UCSD-AML1 (cell line): Measurements from ENCODE around the gene ARHGAP22.

Experiments
- DNase-seq: peaks from one replicate; lab custom pipeline; 2025; ENCODE audit not compliant: unreplicated experiment; lab: John Stamatoyannopoulos, UW

Gene ARHGAP22

DNA sequence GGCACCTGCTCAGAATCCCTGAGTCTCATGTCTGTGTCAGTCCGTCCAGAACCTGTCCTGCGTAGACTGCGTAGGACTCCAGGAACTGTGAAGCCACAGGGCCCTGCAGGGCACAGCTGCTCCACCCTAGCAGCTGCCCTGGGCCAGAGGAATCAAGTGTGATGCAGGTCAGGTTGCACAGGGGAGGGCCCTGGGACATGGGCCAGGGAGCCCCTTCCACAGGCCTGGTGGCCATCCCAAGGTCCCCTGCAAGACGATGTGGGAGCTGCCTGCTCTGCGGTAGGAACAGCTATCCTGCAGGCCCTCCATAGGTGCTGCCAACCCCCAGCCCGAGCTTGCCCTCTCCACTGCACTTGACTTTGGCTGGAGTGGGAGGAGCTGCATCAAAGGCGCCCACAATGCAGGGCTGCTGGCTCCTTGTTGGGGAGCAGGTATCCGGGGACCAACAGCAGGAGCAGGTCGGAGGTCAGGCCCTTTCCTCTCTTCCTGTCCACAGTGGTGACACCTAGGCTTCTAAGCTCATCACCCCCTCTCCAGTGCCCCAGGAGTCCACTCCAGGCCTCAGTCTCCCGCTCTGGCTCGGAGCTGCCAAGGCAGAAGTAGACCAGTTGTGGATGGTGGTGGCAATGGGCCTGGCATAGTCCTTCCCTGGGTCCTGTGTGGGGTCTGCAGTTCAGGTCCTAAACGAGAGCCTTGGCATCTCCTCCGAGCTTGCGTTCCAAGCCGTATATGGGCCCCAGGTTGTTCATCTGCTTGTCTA is 149.3 kb downstream of the ARHGAP22 start:
- no peak for DNase-seq

GRCh38 chr10:48455055-48455391 is 149.8 kb downstream of the ARHGAP22 start:
- no peak for DNase-seq

DNA sequence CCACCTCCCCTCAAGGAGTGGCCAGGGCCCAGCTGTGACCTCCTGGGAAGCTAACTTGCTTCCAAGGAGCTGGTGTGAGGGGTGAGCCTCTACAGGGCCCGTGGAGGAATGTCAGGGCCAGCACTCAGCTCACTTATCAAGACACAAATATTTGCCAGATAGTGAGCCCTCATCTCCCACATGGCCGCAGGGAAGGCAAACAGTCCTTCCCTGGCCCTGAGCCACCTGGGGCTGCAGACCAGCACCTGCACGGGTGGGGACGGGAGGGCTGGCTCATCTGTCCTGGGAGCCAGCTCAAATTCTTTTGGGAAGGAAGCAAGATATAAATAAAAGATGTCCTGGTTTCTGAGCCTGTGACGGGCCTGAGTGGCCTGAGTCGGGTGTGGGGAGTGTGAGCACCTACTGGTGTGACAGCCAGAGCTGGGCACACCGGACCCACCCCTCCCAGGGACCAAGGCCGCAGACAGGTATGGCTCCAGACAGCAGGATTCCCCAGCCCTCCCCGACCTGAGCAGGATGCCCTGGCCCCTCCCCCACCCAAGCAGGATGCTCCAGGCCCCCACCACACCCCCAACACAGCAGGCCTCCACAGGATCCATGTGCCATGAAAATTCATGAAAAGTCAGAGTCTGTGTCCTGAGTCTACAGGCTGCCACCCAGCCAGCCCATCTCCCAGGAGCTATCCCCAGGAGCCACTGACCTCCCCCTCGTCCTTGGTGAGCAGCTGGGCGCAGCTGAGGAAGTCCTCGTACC is 150.4 kb downstream of the ARHGAP22 start:
- DNase-seq: no peak

- DNase-seq: no peak
Observed at GRCh38 chr10:48453451-48454301, 151.2 kb downstream of the ARHGAP22 start.

GRCh38 chr10:48452879-48453412 is 151.9 kb downstream of the ARHGAP22 start:
- DNase-seq: no peak

- DNase-seq: no peak
Observed at GRCh38 chr10:48451969-48452878, 152.6 kb downstream of the ARHGAP22 start.

GRCh38 chr10:48450741-48451466 is 154.0 kb downstream of the ARHGAP22 start:
- no peak for DNase-seq

DNA sequence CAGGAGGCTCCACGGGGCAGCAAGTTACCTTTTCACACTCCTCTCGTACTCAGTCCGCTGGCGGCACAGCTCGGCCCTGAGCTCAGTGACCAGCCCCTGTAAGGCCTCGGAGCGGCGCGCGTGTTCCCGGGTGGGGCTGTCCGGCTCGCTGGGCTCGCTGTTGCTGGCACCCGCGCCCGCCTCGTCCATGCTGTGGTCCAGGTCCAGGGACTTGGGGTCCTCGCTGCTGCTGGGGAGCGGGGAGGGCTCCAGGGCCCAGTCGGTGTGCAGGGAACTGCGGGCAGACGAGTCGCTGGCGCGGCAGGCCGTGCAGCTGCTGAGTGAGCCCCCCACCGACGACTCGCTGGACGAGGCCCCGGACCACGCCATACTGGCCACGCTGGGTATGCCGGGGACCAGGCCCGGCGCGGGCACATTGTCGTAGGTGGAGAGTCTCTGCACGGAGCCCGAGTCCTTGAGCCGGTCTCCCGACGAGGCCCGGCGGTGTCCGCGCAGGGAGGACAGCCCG is 154.6 kb downstream of the ARHGAP22 start:
- no peak for DNase-seq

- DNase-seq: no peak
Observed at GRCh38 chr10:48449501-48450232, 155.2 kb downstream of the ARHGAP22 start.

GRCh38 chr10:48448796-48449195 is 156.1 kb downstream of the ARHGAP22 start:
- no peak for DNase-seq

DNA sequence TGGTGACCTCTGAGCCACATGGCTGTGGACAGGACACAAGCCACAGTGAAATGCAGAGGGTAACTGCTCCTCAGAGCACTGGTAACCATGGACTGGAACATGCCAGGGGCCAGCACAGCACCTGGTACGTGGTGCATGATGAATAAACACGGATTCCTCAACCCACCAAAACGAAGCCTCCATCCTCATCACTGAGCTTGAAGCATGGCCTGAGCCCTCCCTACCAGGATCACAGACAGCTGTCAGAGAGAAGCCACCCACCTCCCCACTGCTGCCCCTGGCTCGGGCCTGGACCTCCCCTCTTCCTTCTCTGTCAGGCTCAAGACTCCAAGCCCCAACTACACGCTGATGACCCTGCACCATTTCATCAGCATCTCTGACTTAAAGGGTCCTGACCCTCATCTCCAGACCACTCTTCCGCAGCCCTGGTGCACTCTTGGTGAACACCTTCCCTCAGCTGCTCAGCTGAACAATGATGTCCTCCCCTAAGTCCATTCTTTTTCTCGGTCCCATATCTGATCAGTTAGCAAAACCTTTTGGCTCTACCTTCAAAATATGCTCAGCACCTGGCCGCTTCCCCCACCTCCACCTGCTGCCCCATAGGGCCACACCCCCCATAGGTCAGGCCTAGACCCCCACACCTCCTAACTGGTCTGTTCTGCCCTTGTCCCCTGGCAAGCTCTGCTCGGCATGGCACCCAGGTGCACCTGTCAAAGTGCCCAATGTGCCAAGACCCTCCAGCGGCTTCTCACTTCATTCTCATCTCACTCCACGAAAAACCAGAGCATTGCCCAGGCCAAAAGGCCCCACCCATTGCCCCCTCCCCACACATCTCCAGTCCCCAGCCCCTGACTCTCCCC is 157.3 kb downstream of the ARHGAP22 start:
- no peak for DNase-seq

- DNase-seq: no peak
Observed at GRCh38 chr10:48446785-48447184, 158.1 kb downstream of the ARHGAP22 start.

GRCh38 chr10:48445932-48446331 is 158.9 kb downstream of the ARHGAP22 start:
- no peak for DNase-seq

DNA sequence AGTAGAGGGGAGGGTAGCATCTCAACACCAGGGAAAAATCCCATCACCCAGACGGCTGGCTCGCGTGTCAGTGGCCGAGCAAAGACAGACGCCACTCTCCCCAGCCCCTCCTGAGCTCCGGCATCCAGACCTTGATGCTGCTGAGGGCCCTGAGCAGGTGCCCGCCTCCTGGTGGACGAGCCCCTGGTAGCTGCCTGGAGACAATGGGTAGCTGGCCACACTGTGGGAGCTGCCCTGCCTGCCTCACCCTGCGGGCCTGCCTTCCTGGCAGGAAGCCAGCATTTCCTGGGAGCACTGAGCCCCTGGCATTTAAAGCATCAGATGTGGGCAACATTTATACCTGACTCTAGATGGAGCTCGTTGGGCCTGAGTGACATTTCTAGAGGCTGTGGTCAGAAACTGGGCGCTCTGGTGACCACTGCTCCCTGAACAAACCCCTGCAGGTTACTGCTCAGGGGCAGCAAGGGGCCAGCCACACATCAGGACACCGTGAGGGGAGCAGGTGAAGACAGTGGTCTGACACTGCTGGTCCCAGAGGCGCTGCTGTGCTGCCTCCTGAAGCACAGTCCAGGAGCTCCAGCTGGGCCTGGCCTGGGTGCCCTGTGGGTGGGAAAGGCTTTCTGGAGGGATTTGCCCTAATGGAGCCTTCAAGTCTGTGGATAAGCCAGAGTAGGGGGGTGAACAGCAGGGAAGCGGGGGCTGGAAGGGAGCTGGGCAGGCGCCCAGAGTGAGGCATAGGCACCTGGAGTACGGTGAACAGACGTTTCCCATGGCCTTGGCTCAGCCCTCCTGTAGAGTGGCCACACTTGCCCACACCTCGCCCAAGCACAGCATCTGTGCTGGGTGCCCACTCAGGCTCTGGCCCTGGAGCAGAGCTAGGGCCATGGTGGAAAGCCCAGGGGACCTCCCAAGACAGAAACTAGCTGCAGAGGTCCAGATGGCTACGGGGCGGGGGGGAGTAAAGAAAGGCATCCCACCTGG is 159.7 kb downstream of the ARHGAP22 start:
- DNase-seq: no peak

DNA sequence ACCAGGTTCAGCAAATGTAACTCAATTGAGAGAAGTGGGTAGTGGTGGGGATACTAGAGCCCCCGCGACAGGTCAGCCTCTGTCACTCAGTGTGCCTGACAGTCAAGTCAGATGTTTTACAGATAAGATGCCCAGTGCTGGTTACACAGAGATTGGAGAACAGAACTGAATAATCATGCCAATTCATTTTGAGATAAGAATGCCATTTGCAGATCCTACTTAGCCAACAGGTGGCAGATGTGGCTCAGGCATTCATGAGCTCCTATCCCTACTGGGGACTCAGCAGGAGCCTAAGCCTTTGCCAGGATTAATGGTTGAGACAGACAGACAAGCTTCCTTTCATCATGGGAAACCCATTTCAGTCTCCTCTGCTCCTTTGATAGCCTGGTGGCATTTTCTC is 160.6 kb downstream of the ARHGAP22 start:
- DNase-seq: peak; percentile 32

- DNase-seq: no peak
Observed at GRCh38 chr10:48442809-48443177, 162.1 kb downstream of the ARHGAP22 start.
